ENCODE measurements around the gene TRIM26.

TRIM26 gene

GRCh38 chr6:30211306-30211705 lies 1.9 kb downstream of the TRIM26 start:
- in situ Hi-C loops (cut with HindIII; ENCODE audit: low sequenced_read_pairs), result no loop called here

GRCh38 chr6:30207619-30208295 lies 5.4 kb downstream of the TRIM26 start:
- in situ Hi-C loops (cut with HindIII; ENCODE audit: low sequenced_read_pairs), result no loop called here

- in situ Hi-C loops (cut with HindIII; ENCODE audit: low sequenced_read_pairs), result no loop called here
These were observed 6.2 kb downstream of the TRIM26 start for GRCh38 chr6:30206799-30207618.

GRCh38 chr6:30206152-30206551 lies 7.1 kb downstream of the TRIM26 start:
- in situ Hi-C loops (cut with HindIII; ENCODE audit: low sequenced_read_pairs), result no loop called here

- in situ Hi-C loops (cut with HindIII; ENCODE audit: low sequenced_read_pairs), result no loop called here
These were observed 9.1 kb downstream of the TRIM26 start for GRCh38 chr6:30204116-30204515.

- in situ Hi-C loops (cut with HindIII; ENCODE audit: low sequenced_read_pairs), result no loop called here
These were observed 10.8 kb downstream of the TRIM26 start for GRCh38 chr6:30202366-30202765.

GRCh38 chr6:30200551-30201281 lies 12.5 kb downstream of the TRIM26 start:
- in situ Hi-C loops (cut with HindIII; ENCODE audit: low sequenced_read_pairs), result no loop called here

GRCh38 chr6:30198166-30199084 lies 14.8 kb downstream of the TRIM26 start:
- in situ Hi-C loops (cut with HindIII; ENCODE audit: low sequenced_read_pairs), result no loop called here

- in situ Hi-C loops (cut with HindIII; ENCODE audit: low sequenced_read_pairs), result no loop called here
These were observed 16.8 kb downstream of the TRIM26 start for GRCh38 chr6:30196376-30196775.

- in situ Hi-C loops (cut with HindIII; ENCODE audit: low sequenced_read_pairs), result no loop called here
These were observed 17.3 kb downstream of the TRIM26 start for GRCh38 chr6:30195951-30196350.

- in situ Hi-C loops (cut with HindIII; ENCODE audit: low sequenced_read_pairs), result no loop called here
These were observed 18.2 kb downstream of the TRIM26 start for GRCh38 chr6:30194797-30195690.

GRCh38 chr6:30192076-30192475 lies 21.1 kb downstream of the TRIM26 start:
- in situ Hi-C loops (cut with HindIII; ENCODE audit: low sequenced_read_pairs), result no loop called here

- in situ Hi-C loops (cut with HindIII; ENCODE audit: low sequenced_read_pairs), result no loop called here
These were observed 24.7 kb downstream of the TRIM26 start for GRCh38 chr6:30188541-30188940.

GRCh38 chr6:30185846-30186484 lies 27.2 kb downstream of the TRIM26 start:
- in situ Hi-C loops (cut with HindIII; ENCODE audit: low sequenced_read_pairs), result no loop called here

GRCh38 chr6:30184417-30185031 lies 28.7 kb downstream of the TRIM26 start:
- in situ Hi-C loops (cut with HindIII; ENCODE audit: low sequenced_read_pairs), result no loop called here

- in situ Hi-C loops (cut with HindIII; ENCODE audit: low sequenced_read_pairs), result no loop called here
These were observed 33.1 kb downstream of the TRIM26 start for GRCh38 chr6:30180145-30180544.

GRCh38 chr6:30178837-30179236 lies 34.4 kb downstream of the TRIM26 start:
- in situ Hi-C loops (cut with HindIII; ENCODE audit: low sequenced_read_pairs), result no loop called here

- in situ Hi-C loops (cut with HindIII; ENCODE audit: low sequenced_read_pairs), result no loop called here
These were observed 37.4 kb downstream of the TRIM26 start for GRCh38 chr6:30175765-30176164.

GRCh38 chr6:30172681-30173080 lies 40.5 kb downstream of the TRIM26 start:
- in situ Hi-C loops (cut with HindIII; ENCODE audit: low sequenced_read_pairs), result no loop called here
